Measurements from ENCODE around the gene SLC25A19.

SLC25A19 gene

GRCh38 chr17:75289115-75289831, at the start of gene SLC25A19:
Gene SLC25A19, minus strand, starts transcription at chr17:75289433. Its CDS starts 2,669 bp downstream, at chr17:75286764.
- DNase-seq (ENCODE audit: low read depth), result peak; percentile 84

- no peak for DNase-seq (ENCODE audit: low read depth)
Measured at GRCh38 chr17:75338335-75338734, 49.1 kb upstream of the SLC25A19 start.

- DNase-seq (ENCODE audit: low read depth), result no peak
Measured at GRCh38 chr17:75335315-75335714, 46.1 kb upstream of the SLC25A19 start.

- no peak for DNase-seq (ENCODE audit: low read depth)
Measured at GRCh38 chr17:75334723-75335122, 45.5 kb upstream of the SLC25A19 start.

GRCh38 chr17:75331671-75332070, 42.4 kb upstream of the SLC25A19 start:
- DNase-seq (ENCODE audit: low read depth), result no peak

- DNase-seq (ENCODE audit: low read depth), result no peak
Measured at GRCh38 chr17:75327757-75328156, 38.5 kb upstream of the SLC25A19 start.

- DNase-seq (ENCODE audit: low read depth), result no peak
Measured at GRCh38 chr17:75326226-75326848, 37.1 kb upstream of the SLC25A19 start.

GRCh38 chr17:75325827-75326225, 36.6 kb upstream of the SLC25A19 start:
- no peak for DNase-seq (ENCODE audit: low read depth)

- DNase-seq (ENCODE audit: low read depth), result no peak
Measured at GRCh38 chr17:75325348-75325747, 36.1 kb upstream of the SLC25A19 start.

- no peak for DNase-seq (ENCODE audit: low read depth)
Measured at GRCh38 chr17:75321506-75321905, 32.3 kb upstream of the SLC25A19 start.

GRCh38 chr17:75319904-75320691, 30.9 kb upstream of the SLC25A19 start:
- no peak for DNase-seq (ENCODE audit: low read depth)

- DNase-seq (ENCODE audit: low read depth), result no peak
Measured at GRCh38 chr17:75318615-75319222, 29.5 kb upstream of the SLC25A19 start.

GRCh38 chr17:75318211-75318610, 29.0 kb upstream of the SLC25A19 start:
- no peak for DNase-seq (ENCODE audit: low read depth)

- DNase-seq (ENCODE audit: low read depth), result no peak
Measured at GRCh38 chr17:75317671-75318070, 28.4 kb upstream of the SLC25A19 start.

GRCh38 chr17:75316253-75316652, 27.0 kb upstream of the SLC25A19 start:
- DNase-seq (ENCODE audit: low read depth), result no peak

- no peak for DNase-seq (ENCODE audit: low read depth)
Measured at GRCh38 chr17:75315541-75316243, 26.5 kb upstream of the SLC25A19 start.

- DNase-seq (ENCODE audit: low read depth), result no peak
Measured at GRCh38 chr17:75313941-75314551, 24.8 kb upstream of the SLC25A19 start.

GRCh38 chr17:75308732-75309629, 19.7 kb upstream of the SLC25A19 start:
- DNase-seq (ENCODE audit: low read depth), result no peak

GRCh38 chr17:75307957-75308731, 18.9 kb upstream of the SLC25A19 start:
- no peak for DNase-seq (ENCODE audit: low read depth)

Measured in stimulated activated CD8-positive, alpha-beta memory T cell treated with anti-CD3 and anti-CD28 coated beads, Interleukin-15, amount 100 ng/mL, for 24 hours (primary cell).